BE2C (cell line): Measurements from ENCODE around the gene BEGAIN.

Source experiments
- DNase-seq: peaks from one replicate; pipeline ENCODE4 v3.0.0-alpha.2; 2020
- H3K27me3 ChIP-seq: fragments of 250-450 bp; sonication (Bioruptor Pico); 2 replicates; pipeline ENCODE4 v1.5.1; 2020; ENCODE audit warnings: mild to moderate bottlenecking
- H3K36me3 ChIP-seq: fragments of 250-450 bp; sonication (Bioruptor Pico); 2 replicates; pipeline ENCODE4 v1.5.1; 2020; ENCODE audit warnings: mild to moderate bottlenecking
- H3K4me1 ChIP-seq: fragments of 250-450 bp; sonication (Bioruptor Pico); 2 replicates; pipeline ENCODE4 v1.5.1; 2020
- H3K4me3 ChIP-seq: 2 replicates; pipeline ENCODE4 v1.5.1; 2011; ENCODE audit warnings: low read depth, low read length
- H3K9me3 ChIP-seq: fragments of 250-450 bp; sonication (Bioruptor Pico); 2 replicates; pipeline ENCODE4 v1.5.1; 2020
- TF ChIP-seq, protein P1 (sequence below): IDR thresholded peaks from 2 replicates; pipeline ENCODE4 v1.5.1; 2012; ENCODE audit warnings: mild to moderate bottlenecking, low read depth, low read length

BEGAIN gene

GRCh38 chr14:100618318-100618693 lies 31.1 kb upstream of the BEGAIN start:
- no peaks in the 10 kb centered on the region for H3K27me3 ChIP-seq
- DNase-seq: no peak
- no peaks in the 10 kb centered on the region for H3K36me3 ChIP-seq
- no peak overlapping the region for H3K4me3 ChIP-seq
- no peaks in the 10 kb centered on the region for H3K9me3 ChIP-seq
- TF ChIP-seq, protein P1, sequence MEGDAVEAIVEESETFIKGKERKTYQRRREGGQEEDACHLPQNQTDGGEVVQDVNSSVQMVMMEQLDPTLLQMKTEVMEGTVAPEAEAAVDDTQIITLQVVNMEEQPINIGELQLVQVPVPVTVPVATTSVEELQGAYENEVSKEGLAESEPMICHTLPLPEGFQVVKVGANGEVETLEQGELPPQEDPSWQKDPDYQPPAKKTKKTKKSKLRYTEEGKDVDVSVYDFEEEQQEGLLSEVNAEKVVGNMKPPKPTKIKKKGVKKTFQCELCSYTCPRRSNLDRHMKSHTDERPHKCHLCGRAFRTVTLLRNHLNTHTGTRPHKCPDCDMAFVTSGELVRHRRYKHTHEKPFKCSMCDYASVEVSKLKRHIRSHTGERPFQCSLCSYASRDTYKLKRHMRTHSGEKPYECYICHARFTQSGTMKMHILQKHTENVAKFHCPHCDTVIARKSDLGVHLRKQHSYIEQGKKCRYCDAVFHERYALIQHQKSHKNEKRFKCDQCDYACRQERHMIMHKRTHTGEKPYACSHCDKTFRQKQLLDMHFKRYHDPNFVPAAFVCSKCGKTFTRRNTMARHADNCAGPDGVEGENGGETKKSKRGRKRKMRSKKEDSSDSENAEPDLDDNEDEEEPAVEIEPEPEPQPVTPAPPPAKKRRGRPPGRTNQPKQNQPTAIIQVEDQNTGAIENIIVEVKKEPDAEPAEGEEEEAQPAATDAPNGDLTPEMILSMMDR: no peak
- peaks cover 32% of the 10 kb centered on the region for H3K4me1 ChIP-seq

DNA sequence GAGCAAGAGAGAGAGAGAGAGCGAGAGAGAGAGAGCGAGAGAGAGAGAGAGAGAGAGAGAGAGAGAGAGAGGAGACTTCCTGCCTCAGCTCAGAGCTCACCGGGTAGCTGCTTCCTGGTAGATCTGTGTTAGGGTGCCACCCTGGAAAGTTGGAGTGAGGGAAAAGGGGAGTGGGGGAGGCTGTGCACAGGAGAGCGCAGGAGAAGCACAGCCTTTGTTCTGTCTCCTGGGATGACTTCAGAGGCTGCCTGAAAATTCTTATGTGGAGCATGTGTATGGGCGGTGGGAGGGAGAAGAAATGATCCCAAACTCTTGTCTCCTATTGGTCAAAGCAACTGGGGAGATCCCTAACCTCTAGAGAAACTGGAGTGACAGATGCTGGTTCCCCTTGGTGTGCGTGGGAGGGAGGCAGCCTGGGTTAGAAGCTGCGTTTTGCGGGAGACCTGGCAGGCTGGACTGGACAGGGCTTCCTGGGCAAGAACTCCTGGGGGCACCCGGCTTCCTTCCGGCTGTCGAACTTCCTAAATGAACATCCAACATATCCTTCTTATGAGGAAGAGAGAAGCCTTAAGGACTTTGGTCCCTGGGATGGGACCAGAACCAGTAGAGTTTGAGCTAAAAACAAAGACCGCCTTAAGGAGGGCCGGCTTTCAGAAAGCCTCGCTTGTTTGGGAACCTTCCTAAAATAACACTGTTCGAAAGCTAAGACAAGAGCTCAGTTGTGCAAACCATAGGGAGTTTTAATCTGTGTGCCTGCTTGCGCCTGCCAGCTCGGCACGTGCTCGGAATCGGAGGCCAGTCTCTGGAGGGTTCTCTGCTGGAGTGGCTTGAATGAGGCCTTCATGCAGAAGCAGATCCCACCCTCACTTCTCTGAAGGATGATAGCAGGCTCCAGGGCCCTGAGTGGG lies 30.4 kb upstream of the BEGAIN start:
- no peaks in the 10 kb centered on the region for H3K9me3 ChIP-seq
- no peak for DNase-seq
- no peak overlapping the region for H3K4me3 ChIP-seq
- H3K36me3 ChIP-seq: no peaks in the 10 kb centered on the region
- H3K27me3 ChIP-seq: no peaks in the 10 kb centered on the region
- TF ChIP-seq, protein P1: no peak
- H3K4me1 ChIP-seq: peaks cover 34% of the 10 kb centered on the region

DNA sequence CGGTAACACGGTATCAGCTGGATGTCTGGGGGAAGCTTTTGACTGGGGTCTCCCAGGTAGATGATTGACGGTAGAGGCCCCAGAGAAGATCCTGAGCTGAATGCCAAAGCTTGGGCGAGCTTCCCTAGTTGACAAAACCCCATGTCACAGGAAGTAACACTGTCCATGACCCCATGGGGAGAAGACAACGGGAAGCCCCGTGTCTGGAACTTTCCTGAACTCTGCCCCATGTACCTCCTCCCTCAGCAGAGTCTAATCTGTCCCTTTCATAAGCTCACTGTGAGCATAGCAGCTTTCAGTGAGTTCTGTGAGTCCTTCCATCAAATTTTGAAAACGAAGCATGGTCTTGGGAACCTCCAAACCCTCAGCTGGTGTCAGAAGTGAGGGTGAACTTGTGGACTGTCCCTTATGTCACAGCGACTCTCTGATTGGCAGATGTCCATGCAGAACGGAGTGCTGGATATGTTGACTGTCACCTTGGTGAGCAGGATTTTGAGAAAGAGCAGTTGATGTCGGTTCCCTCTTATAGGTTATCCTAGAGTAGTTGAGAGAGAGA lies 29.7 kb upstream of the BEGAIN start:
- Histone ChIP-seq H3K4me1 (peaks cover 34% of the 10 kb centered on the region), H3K4me3 (no peak overlapping the region)

DNA sequence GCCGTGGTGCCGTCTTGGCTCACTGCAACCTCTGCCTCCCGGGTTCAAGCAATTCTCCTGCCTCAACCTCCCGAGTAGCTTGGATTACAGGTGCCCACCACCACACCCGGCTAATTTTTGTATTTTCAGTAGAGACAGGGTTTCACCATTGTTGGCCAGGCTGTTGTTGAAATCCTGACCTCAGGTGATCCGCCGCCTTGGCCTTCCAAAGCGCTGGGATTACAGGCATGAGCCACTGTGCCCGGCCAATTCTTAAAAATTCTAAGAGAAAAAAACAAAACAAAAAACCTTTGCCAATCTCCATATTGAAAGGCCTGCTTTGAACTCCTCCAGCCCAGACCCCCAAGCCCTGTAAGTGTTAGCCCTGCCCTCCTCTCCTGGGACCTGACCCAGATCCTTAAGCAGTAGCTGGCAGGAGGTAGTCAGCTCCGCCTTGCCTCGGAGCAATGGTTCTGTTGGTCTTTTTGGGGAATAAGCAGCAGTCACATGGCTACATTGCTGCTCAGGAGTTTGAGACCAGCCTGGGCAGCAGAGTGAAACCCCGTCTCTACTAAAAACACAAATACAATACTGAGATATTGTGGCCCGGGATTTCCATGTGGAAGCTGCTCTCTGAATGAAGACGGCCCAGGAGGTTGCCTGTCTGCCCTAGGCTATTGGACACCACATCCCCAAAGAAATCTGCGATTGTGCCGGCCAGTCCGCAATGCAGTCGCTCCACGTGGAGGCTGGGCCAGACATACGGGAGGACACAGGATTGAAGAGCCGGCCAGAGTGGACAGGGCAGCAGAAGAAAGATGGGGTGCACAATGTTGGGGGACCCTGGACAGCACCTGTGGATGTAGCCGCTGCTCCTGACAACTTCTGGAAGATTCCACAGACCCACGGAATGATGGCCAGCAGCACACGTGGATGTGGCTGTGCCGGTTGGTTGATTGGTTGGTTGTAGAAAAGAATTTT lies 28.8 kb upstream of the BEGAIN start:
- Histone ChIP-seq H3K4me3 (no peak overlapping the region), H3K36me3 (no peaks in the 10 kb centered on the region), H3K4me1 (peaks cover 29% of the 10 kb centered on the region), H3K27me3 (no peaks in the 10 kb centered on the region), H3K9me3 (no peaks in the 10 kb centered on the region)
- DNase-seq: no peak
- TF ChIP-seq, protein P1: no peak

More for the DNA sequence above, 29.7 kb upstream of the BEGAIN start:
- Histone ChIP-seq H3K27me3 (no peaks in the 10 kb centered on the region), H3K36me3 (no peaks in the 10 kb centered on the region), H3K9me3 (no peaks in the 10 kb centered on the region)
- TF ChIP-seq, protein P1: no peak
- DNase-seq: no peak

DNA sequence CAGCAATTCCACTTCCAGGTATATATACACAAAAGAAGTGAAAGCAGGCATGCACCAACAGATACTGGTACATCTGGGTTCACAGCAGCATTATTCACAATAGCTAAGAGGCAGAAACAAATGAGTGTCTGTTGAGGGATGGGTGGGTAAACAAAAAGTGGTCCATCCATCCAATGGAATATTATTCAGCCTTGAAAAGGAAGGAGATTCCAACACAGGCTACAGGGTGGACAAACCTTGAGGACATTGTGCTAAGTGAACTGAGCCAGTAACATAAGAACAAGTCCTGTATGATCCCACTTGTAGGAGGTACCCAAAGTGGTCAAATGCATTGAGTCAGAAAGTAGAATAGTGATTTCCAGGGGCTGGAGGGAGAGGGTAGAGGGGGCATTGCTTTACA lies 27.6 kb upstream of the BEGAIN start:
- Histone ChIP-seq H3K4me3 (no peak overlapping the region), H3K36me3 (no peaks in the 10 kb centered on the region), H3K9me3 (no peaks in the 10 kb centered on the region), H3K4me1 (peaks cover 17% of the 10 kb centered on the region), H3K27me3 (no peaks in the 10 kb centered on the region)
- TF ChIP-seq, protein P1: no peak
- no peak for DNase-seq
